ENCODE data around the gene EXOC6B. TPM values are rescaled to one million over a fixed set of nuclear protein-coding genes. Genes with fewer than 3 reads are reported as not detected.

The EXOC6B gene
- total RNA-seq, 2 donors from 2014 or later, result 16.6 to 36.6 TPM

- Histone ChIP-seq H3K9me3 (no peaks in the 10 kb centered on the region), H3K27ac (no peak overlapping the region), H3K36me3 (no peaks in the 10 kb centered on the region), H3K4me1 (replicated peaks) (no peaks in the 10 kb centered on the region), H3K27me3 (replicated peaks; ENCODE audit: insufficient read depth) (no peaks in the 10 kb centered on the region), H3K4me3 (no peak overlapping the region)
- no peak for DNase-seq (ENCODE audit: low spot score)
- intact Hi-C loops (cut with DNase I), result no loop called here
- TF ChIP-seq POLR2AphosphoS5 (IDR thresholded peaks at IDR 0.05) (no peak), POLR2A (IDR thresholded peaks at IDR 0.05) (no peak)
- TF ChIP-seq, protein P1, sequence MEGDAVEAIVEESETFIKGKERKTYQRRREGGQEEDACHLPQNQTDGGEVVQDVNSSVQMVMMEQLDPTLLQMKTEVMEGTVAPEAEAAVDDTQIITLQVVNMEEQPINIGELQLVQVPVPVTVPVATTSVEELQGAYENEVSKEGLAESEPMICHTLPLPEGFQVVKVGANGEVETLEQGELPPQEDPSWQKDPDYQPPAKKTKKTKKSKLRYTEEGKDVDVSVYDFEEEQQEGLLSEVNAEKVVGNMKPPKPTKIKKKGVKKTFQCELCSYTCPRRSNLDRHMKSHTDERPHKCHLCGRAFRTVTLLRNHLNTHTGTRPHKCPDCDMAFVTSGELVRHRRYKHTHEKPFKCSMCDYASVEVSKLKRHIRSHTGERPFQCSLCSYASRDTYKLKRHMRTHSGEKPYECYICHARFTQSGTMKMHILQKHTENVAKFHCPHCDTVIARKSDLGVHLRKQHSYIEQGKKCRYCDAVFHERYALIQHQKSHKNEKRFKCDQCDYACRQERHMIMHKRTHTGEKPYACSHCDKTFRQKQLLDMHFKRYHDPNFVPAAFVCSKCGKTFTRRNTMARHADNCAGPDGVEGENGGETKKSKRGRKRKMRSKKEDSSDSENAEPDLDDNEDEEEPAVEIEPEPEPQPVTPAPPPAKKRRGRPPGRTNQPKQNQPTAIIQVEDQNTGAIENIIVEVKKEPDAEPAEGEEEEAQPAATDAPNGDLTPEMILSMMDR (IDR thresholded peaks at IDR 0.05), result no peak
Observed at GRCh38 chr2:72819501-72819900, 6.3 kb downstream of the EXOC6B start.

GRCh38 chr2:72815655-72816278 is 10.1 kb downstream of the EXOC6B start:
- Histone ChIP-seq H3K27ac (no peak overlapping the region), H3K9me3 (no peaks in the 10 kb centered on the region), H3K36me3 (no peaks in the 10 kb centered on the region), H3K4me1 (replicated peaks) (no peaks in the 10 kb centered on the region), H3K27me3 (replicated peaks; ENCODE audit: insufficient read depth) (no peaks in the 10 kb centered on the region), H3K4me3 (no peak overlapping the region)
- TF ChIP-seq, protein P1 (IDR thresholded peaks at IDR 0.05), result no peak
- TF ChIP-seq POLR2A (IDR thresholded peaks at IDR 0.05) (no peak), POLR2AphosphoS5 (IDR thresholded peaks at IDR 0.05) (no peak)
- WGBS, result 94% methylated on average over 13 of the region's 13 CpGs
- intact Hi-C loops (cut with DNase I), result no loop called here
- DNase-seq (ENCODE audit: low spot score), result no peak

- TF ChIP-seq POLR2A (IDR thresholded peaks at IDR 0.05) (no peak), POLR2AphosphoS5 (IDR thresholded peaks at IDR 0.05) (no peak)
- TF ChIP-seq, protein P1 (IDR thresholded peaks at IDR 0.05), result no peak
- Histone ChIP-seq H3K36me3 (no peaks in the 10 kb centered on the region), H3K4me3 (no peak overlapping the region), H3K27ac (no peak overlapping the region), H3K9me3 (no peaks in the 10 kb centered on the region), H3K4me1 (replicated peaks) (no peaks in the 10 kb centered on the region), H3K27me3 (replicated peaks; ENCODE audit: insufficient read depth) (no peaks in the 10 kb centered on the region)
- intact Hi-C loops (cut with DNase I), result no loop called here
- WGBS, result 78% methylated on average over 2 of the region's 2 CpGs
- no peak for DNase-seq (ENCODE audit: low spot score)
Observed at GRCh38 chr2:72813841-72814240, 12.0 kb downstream of the EXOC6B start.

DNA sequence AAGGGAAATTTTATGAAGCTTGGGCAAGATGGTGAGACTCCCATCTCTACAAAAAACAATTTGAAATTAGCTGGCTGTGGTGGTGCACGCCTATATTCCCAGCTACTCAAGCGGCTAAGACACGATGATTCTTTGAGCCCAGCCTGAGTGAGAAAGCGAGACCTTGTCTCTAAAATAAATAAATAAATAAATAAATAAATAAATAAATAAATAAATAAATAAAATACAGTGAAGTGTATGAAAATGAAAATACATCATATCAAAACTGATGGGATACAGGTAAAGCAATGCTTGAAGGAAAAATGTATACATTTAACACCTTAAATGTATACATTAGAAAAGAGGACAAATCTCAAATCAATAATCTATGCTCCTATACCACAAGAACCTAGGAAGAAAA is 15.7 kb downstream of the EXOC6B start:
- H3K4me1 ChIP-seq (replicated peaks), result no peaks in the 10 kb centered on the region
- 98% methylated on average over 4 of the region's 4 CpGs for WGBS
- H3K36me3 ChIP-seq, result no peaks in the 10 kb centered on the region
- no peak overlapping the region for H3K4me3 ChIP-seq
- DNase-seq (ENCODE audit: low spot score), result no peak
- H3K9me3 ChIP-seq, result no peaks in the 10 kb centered on the region
- no peak for TF ChIP-seq POLR2AphosphoS5 (IDR thresholded peaks at IDR 0.05)
- TF ChIP-seq, protein P1 (IDR thresholded peaks at IDR 0.05), result no peak
- TF ChIP-seq POLR2A (IDR thresholded peaks at IDR 0.05), result no peak
- intact Hi-C loops (cut with DNase I), result no loop called here
- H3K27ac ChIP-seq, result no peak overlapping the region
- no peaks in the 10 kb centered on the region for H3K27me3 ChIP-seq (replicated peaks; ENCODE audit: insufficient read depth)

- 97% methylated on average over 1 of the region's 1 CpG for WGBS
- H3K27ac ChIP-seq, result no peak overlapping the region
- no peak for DNase-seq (ENCODE audit: low spot score)
- no peak overlapping the region for H3K4me3 ChIP-seq
- H3K4me1 ChIP-seq (replicated peaks), result no peaks in the 10 kb centered on the region
- H3K36me3 ChIP-seq, result no peaks in the 10 kb centered on the region
- intact Hi-C loops (cut with DNase I), result no loop called here
- H3K27me3 ChIP-seq (replicated peaks; ENCODE audit: insufficient read depth), result no peaks in the 10 kb centered on the region
- H3K9me3 ChIP-seq, result no peaks in the 10 kb centered on the region
- TF ChIP-seq, protein P1 (IDR thresholded peaks at IDR 0.05), result no peak
- no peak for TF ChIP-seq POLR2AphosphoS5 (IDR thresholded peaks at IDR 0.05)
- TF ChIP-seq POLR2A (IDR thresholded peaks at IDR 0.05), result no peak
Observed at GRCh38 chr2:72809095-72809494, 16.7 kb downstream of the EXOC6B start.

Measured in prostate gland (tissue), 2 donors.